ENCODE measurements around the gene CD274. TPM values are rescaled to one million over a fixed set of nuclear protein-coding genes. Genes with fewer than 3 reads are reported as not detected.

The CD274 gene
- total and polyA plus RNA-seq, 2 donors (not counting 3 experiments of a cell fraction or from before 2014, with no cell fraction given) = 25.4 to 26.8 TPM

- no TSS peak for BruUV-seq (replicated peaks)
- Histone ChIP-seq H3K27me3 (ENCODE audit: control insufficient read depth in 2 of 2, insufficient read depth in 2 of 2, low read length in 2 of 2) (no peaks in the 10 kb centered on the region), H2AFZ (ENCODE audit: low read depth, low read length) (peak overlapping the region; percentile 17), H3K4me1 (ENCODE audit: control insufficient read depth, extremely low read depth, insufficient read depth, low read length) (peaks cover 38% of the 10 kb centered on the region), H3K36me3 (ENCODE audit: control insufficient read depth in 2 of 2, extremely low read depth in 1 of 2, insufficient read depth in 2 of 2, low read length in 2 of 2) (no peaks in the 10 kb centered on the region), H3K4me3 (replicated peaks in 1 of 3; ENCODE audit: insufficient read depth in 1 of 3, low read depth in 1 of 3, low read length in 3 of 3) (no peak overlapping the region), H3K9ac (replicated peaks; ENCODE audit: extremely low read depth, insufficient read depth, low read length) (peak overlapping the region; percentile 13), H4K20me1 (replicated peaks; ENCODE audit: control insufficient read depth, extremely low read depth, insufficient read depth, low read length) (no peaks in the 10 kb centered on the region), H3K27ac (ENCODE audit: insufficient read depth, low read depth, low read length) (peak overlapping the region; percentile 79), H3K79me2 (ENCODE audit: control insufficient read depth, insufficient read depth, low read length) (peaks cover 18% of the 10 kb centered on the region), H3K9me1 (replicated peaks; ENCODE audit: control insufficient read depth, extremely low read depth, insufficient read depth, low read length) (no peaks in the 10 kb centered on the region), H3K4me2 (ENCODE audit: insufficient read depth, low read length) (peak overlapping the region; percentile 63), H3K9me3 (replicated peaks; ENCODE audit: control insufficient read depth, insufficient read depth, low read length) (no peaks in the 10 kb centered on the region)
- no peak for DNase-seq (ENCODE audit: low read depth, low spot score)
- intact Hi-C loops (cut with micrococcal nuclease) = no loop called here
- no peak for FAIRE-seq
- ChIA-PET POLR2A (no interaction called here), CTCF (interaction anchor here (1.0 to 4.6 kb wide), 2 partner anchors 261 to 688 kb away, joined by 3 to 39 read pairs; partner anchors contain the start of gene INSL6)
- TF ChIP-seq, protein P1, sequence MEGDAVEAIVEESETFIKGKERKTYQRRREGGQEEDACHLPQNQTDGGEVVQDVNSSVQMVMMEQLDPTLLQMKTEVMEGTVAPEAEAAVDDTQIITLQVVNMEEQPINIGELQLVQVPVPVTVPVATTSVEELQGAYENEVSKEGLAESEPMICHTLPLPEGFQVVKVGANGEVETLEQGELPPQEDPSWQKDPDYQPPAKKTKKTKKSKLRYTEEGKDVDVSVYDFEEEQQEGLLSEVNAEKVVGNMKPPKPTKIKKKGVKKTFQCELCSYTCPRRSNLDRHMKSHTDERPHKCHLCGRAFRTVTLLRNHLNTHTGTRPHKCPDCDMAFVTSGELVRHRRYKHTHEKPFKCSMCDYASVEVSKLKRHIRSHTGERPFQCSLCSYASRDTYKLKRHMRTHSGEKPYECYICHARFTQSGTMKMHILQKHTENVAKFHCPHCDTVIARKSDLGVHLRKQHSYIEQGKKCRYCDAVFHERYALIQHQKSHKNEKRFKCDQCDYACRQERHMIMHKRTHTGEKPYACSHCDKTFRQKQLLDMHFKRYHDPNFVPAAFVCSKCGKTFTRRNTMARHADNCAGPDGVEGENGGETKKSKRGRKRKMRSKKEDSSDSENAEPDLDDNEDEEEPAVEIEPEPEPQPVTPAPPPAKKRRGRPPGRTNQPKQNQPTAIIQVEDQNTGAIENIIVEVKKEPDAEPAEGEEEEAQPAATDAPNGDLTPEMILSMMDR (IDR thresholded peaks at IDR 0.05; ENCODE audit: extremely low read depth in 1 of 2, insufficient read depth in 1 of 2, low read depth in 1 of 2, low read length in 2 of 2) = no peak
- TF ChIP-seq POLR2AphosphoS5 (IDR thresholded peaks at IDR 0.05; ENCODE audit: insufficient read depth, low read depth, low read length) (no peak), JUN (IDR thresholded peaks at IDR 0.05; ENCODE audit: borderline replicate concordance, insufficient read depth, insufficient read length, low read depth) (no peak), GATA2 (IDR thresholded peaks at IDR 0.05; ENCODE audit: insufficient read depth, insufficient read length, low read depth, low read length) (no peak), FOS (IDR thresholded peaks at IDR 0.05; ENCODE audit: borderline replicate concordance, insufficient read depth, low read length) (no peak), POLR2A (IDR thresholded peaks at IDR 0.05; ENCODE audit: low read depth, low read length) (no peak), MYC (IDR thresholded peaks at IDR 0.05; ENCODE audit: low read depth, low read length) (no peak), EZH2 (IDR thresholded peaks at IDR 0.05; ENCODE audit: borderline replicate concordance, low read depth, low read length, severe bottlenecking) (no peak)
- TF ChIP-seq, protein P2, sequence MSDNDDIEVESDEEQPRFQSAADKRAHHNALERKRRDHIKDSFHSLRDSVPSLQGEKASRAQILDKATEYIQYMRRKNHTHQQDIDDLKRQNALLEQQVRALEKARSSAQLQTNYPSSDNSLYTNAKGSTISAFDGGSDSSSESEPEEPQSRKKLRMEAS (IDR thresholded peaks at IDR 0.05; ENCODE audit: insufficient read depth, insufficient read length) = no peak
- dilution Hi-C loops (cut with MboI; ENCODE audit: extremely low pct_ligation_motif_present, low sequenced_read_pairs) = loop anchor here (25.0 kb wide), 1 partner anchor 260 kb away; the partner anchor contains the start of gene INSL6
Measured at GRCh38 chr9:5447337-5447736, 3.0 kb upstream of the CD274 start.

Measured in endothelial cell of umbilical vein (primary cell).